ENCODE measurements around the gene CFAP58.

Gene CFAP58

DNA sequence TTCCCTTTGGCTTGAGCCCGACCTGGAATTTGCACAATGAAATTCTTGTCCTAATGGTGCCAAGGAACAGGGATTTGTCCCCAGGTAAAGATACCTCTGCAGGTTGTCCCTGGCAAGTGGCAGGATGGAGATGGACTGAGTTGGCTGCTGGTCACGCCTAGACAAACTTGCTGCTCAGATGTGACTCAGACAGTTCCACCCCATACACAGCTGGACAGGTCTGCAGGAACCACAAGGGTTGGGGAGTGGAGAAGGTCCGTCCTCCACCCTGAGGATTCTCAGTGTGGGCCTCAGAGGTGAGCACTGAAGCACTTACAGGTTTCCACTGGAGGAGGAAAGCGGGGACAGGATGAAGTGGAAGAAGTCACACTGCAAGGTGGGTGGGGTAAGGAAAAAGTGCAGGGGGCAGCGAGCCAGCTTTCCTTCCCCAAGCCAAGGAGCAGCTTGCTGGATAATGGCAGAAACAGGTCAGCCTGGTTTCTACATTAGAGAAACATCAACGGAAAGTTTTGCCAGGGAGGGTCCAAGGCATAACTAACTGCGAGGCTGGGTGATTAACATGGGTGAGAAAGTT is 35.8 kb upstream of the CFAP58 start:
- Histone ChIP-seq H3K27ac (no peak overlapping the region), H3K4me1 (ENCODE audit: low read depth, poor library complexity, severe bottlenecking) (peaks cover 11% of the 10 kb centered on the region), H3K79me2 (ENCODE audit: insufficient read depth, low read depth) (no peaks in the 10 kb centered on the region), H3K4me2 (no peak overlapping the region), H3K9ac (no peak overlapping the region), H2AFZ (ENCODE audit: low read depth) (no peak overlapping the region), H4K20me1 (ENCODE audit: insufficient read depth) (no peaks in the 10 kb centered on the region), H3K36me3 (ENCODE audit: insufficient read depth) (no peaks in the 10 kb centered on the region), H3K4me3 (IDR thresholded peaks at IDR 0.05; ENCODE audit: insufficient read depth, low read depth, low read length) (no peak overlapping the region), H3K27me3 (ENCODE audit: insufficient read depth, low read depth) (no peaks in the 10 kb centered on the region)
- TF ChIP-seq, protein P1, sequence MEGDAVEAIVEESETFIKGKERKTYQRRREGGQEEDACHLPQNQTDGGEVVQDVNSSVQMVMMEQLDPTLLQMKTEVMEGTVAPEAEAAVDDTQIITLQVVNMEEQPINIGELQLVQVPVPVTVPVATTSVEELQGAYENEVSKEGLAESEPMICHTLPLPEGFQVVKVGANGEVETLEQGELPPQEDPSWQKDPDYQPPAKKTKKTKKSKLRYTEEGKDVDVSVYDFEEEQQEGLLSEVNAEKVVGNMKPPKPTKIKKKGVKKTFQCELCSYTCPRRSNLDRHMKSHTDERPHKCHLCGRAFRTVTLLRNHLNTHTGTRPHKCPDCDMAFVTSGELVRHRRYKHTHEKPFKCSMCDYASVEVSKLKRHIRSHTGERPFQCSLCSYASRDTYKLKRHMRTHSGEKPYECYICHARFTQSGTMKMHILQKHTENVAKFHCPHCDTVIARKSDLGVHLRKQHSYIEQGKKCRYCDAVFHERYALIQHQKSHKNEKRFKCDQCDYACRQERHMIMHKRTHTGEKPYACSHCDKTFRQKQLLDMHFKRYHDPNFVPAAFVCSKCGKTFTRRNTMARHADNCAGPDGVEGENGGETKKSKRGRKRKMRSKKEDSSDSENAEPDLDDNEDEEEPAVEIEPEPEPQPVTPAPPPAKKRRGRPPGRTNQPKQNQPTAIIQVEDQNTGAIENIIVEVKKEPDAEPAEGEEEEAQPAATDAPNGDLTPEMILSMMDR (conservative IDR thresholded peaks at IDR 0.05; ENCODE audit: low read depth, low read length) = no peak

DNA sequence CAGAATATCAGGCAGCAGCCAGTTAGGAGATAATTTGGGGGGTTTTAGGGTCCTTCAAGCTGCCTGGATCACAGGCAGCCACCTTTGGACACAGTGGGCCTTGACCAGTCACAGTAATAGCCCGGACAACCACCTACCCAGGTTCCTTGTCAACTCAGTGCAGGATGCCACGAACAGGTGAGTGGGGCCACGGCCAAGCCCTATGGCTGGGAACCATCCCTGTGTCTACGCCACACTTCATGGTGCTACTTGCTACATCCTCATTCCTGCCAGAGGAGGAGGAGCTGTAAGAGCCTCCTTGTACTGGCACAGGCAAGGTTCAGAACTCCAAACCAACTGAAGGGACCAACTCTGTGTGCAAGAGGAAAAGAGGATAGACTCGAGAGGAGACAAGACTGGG is 35.3 kb upstream of the CFAP58 start:
- no peak overlapping the region for H3K9ac ChIP-seq
- no peak overlapping the region for H3K4me2 ChIP-seq
- H3K27me3 ChIP-seq (ENCODE audit: insufficient read depth, low read depth) = no peaks in the 10 kb centered on the region
- no peaks in the 10 kb centered on the region for H4K20me1 ChIP-seq (ENCODE audit: insufficient read depth)
- H2AFZ ChIP-seq (ENCODE audit: low read depth) = no peak overlapping the region
- no peaks in the 10 kb centered on the region for H3K36me3 ChIP-seq (ENCODE audit: insufficient read depth)
- TF ChIP-seq, protein P1 (conservative IDR thresholded peaks at IDR 0.05; ENCODE audit: low read depth, low read length) = no peak
- H3K4me3 ChIP-seq (IDR thresholded peaks at IDR 0.05; ENCODE audit: insufficient read depth, low read depth, low read length) = no peak overlapping the region
- H3K79me2 ChIP-seq (ENCODE audit: insufficient read depth, low read depth) = no peaks in the 10 kb centered on the region
- no peak overlapping the region for H3K27ac ChIP-seq
- peaks cover 11% of the 10 kb centered on the region for H3K4me1 ChIP-seq (ENCODE audit: low read depth, poor library complexity, severe bottlenecking)

DNA sequence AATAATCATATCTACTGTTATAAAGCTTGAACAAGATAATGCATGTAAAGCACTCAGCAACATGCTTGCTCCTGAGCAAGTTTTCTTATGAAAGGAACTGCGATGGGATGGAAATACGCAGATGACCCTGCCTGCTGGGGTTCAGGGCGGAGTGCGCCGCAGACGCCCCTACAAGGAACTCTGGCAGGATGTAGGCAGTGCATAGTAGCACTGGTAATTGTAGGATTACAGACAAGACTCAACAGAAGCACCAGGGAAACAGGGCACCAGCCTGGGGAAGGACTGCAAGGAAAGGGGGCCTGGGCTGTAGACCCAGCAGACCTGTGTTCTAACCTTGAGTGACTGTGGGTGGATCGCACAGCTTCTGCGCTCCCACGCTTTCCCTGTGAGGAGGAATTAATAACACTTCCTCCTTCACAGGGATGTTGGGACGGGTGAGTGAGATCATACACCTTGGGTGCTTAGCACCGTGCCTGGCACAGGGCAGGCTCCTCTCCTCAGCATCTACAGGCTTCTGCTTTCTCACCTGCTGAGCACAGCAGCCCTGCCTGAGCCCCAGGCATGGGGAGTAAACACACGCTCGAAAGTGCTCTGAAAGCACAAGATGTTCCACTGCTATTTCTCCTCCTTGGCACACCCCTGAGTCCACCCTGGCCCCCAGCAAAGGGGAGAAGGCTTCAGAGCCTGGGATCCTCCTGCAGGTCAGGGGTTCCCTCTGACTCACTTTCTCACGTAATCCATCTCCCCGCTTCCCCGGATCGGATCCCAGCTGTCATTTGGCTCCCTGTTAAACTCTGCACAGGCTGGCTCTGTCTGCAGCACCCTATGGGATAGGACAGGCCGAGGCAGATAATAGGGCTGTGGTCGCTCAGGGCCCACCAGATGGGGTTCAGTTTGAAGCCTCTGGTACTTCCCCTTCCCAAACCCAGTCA is 34.6 kb upstream of the CFAP58 start:
- H3K79me2 ChIP-seq (ENCODE audit: insufficient read depth, low read depth) = no peaks in the 10 kb centered on the region
- no peak overlapping the region for H3K4me3 ChIP-seq (IDR thresholded peaks at IDR 0.05; ENCODE audit: insufficient read depth, low read depth, low read length)
- no peaks in the 10 kb centered on the region for H3K27me3 ChIP-seq (ENCODE audit: insufficient read depth, low read depth)
- no peaks in the 10 kb centered on the region for H3K36me3 ChIP-seq (ENCODE audit: insufficient read depth)
- H3K27ac ChIP-seq = no peak overlapping the region
- no peak overlapping the region for H3K4me2 ChIP-seq
- H2AFZ ChIP-seq (ENCODE audit: low read depth) = no peak overlapping the region
- no peaks in the 10 kb centered on the region for H4K20me1 ChIP-seq (ENCODE audit: insufficient read depth)
- H3K4me1 ChIP-seq (ENCODE audit: low read depth, poor library complexity, severe bottlenecking) = peaks cover 11% of the 10 kb centered on the region
- TF ChIP-seq, protein P1 (conservative IDR thresholded peaks at IDR 0.05; ENCODE audit: low read depth, low read length) = no peak
- H3K9ac ChIP-seq = no peak overlapping the region

GRCh38 chr10:104321226-104321625 is 32.4 kb upstream of the CFAP58 start:
- no peak overlapping the region for H2AFZ ChIP-seq (ENCODE audit: low read depth)
- TF ChIP-seq, protein P1 (conservative IDR thresholded peaks at IDR 0.05; ENCODE audit: low read depth, low read length) = no peak
- no peak overlapping the region for H3K4me2 ChIP-seq
- H3K27me3 ChIP-seq (ENCODE audit: insufficient read depth, low read depth) = no peaks in the 10 kb centered on the region
- H4K20me1 ChIP-seq (ENCODE audit: insufficient read depth) = no peaks in the 10 kb centered on the region
- peaks cover 11% of the 10 kb centered on the region for H3K4me1 ChIP-seq (ENCODE audit: low read depth, poor library complexity, severe bottlenecking)
- no peak overlapping the region for H3K27ac ChIP-seq
- H3K4me3 ChIP-seq (IDR thresholded peaks at IDR 0.05; ENCODE audit: insufficient read depth, low read depth, low read length) = no peak overlapping the region
- H3K36me3 ChIP-seq (ENCODE audit: insufficient read depth) = no peaks in the 10 kb centered on the region
- H3K79me2 ChIP-seq (ENCODE audit: insufficient read depth, low read depth) = no peaks in the 10 kb centered on the region
- no peak overlapping the region for H3K9ac ChIP-seq
